GM13977 (cell line): ENCODE results near the gene WDPCP.

Experiments
- DNase-seq: peaks from one replicate; pipeline ENCODE4 v3.0.0; 2012; ENCODE audit warnings: low spot score
- CTCF ChIP-seq: IDR thresholded peaks from 2 replicates; pipeline ENCODE4 v1.5.1; 2012; ENCODE audit warnings: mild to moderate bottlenecking, control low read depth; ENCODE audit not compliant: insufficient read depth; ENCODE audit errors: extremely low read depth, missing control alignments
- in situ Hi-C: fragments of 300-500 bp; cut with MboI; formaldehyde crosslinking; loops from one replicate; pipeline ENCODE4 v1.12.0; 2022; ENCODE audit warnings: low sequenced_read_pairs, low pct_unique_long_range_greater_than_20kb, mixed read lengths, inconsistent platforms; ENCODE audit not compliant: unreplicated experiment

Gene WDPCP

GRCh38 chr2:63225964-63226686, 362.2 kb downstream of the WDPCP start:
- no peak for TF ChIP-seq CTCF
- DNase-seq = no peak
- in situ Hi-C loops = no loop called here

GRCh38 chr2:63218800-63219526, 369.3 kb downstream of the WDPCP start:
- DNase-seq = no peak
- in situ Hi-C loops = no loop called here
- TF ChIP-seq CTCF = no peak

- no peak for DNase-seq
- TF ChIP-seq CTCF = no peak
- in situ Hi-C loops = loop anchor here (25.0 kb wide), 1 partner anchor 408 kb away; no protein-coding TSS in a partner anchor
Observed at GRCh38 chr2:63195310-63195709, 393.0 kb downstream of the WDPCP start.

GRCh38 chr2:63194175-63194574, 394.1 kb downstream of the WDPCP start:
- no peak for TF ChIP-seq CTCF
- DNase-seq = no peak
- in situ Hi-C loops = loop anchor here (25.0 kb wide), 1 partner anchor 407 kb away; no protein-coding TSS in a partner anchor

- in situ Hi-C loops = loop anchor here (25.0 kb wide), 1 partner anchor 406 kb away; no protein-coding TSS in a partner anchor
- TF ChIP-seq CTCF = no peak
- no peak for DNase-seq
Observed at GRCh38 chr2:63192889-63193774, 395.1 kb downstream of the WDPCP start.
